Erythroblast (primary cell): ENCODE data around the gene DQX1.
"Not testable (repeated sequence)": the region's sequence is repeated elsewhere in the genome, so short reads cannot be mapped to it uniquely, and the experiment has no call there.

ENCODE experiments used
- DNase-seq, 2 experiments: peaks; one replicate each; lab custom pipeline; 2025; lab: John Stamatoyannopoulos, UW
- GATA1 ChIP-seq: IDR thresholded peaks from 2 replicates; pipeline ENCODE4 v1.6.1; 2011; ENCODE audit warnings: low read depth, mild to moderate bottlenecking, control low read depth, low read length, moderate library complexity
- POLR2A ChIP-seq: IDR thresholded peaks from 2 replicates; pipeline ENCODE4 v1.6.1; 2011; ENCODE audit warnings: mild to moderate bottlenecking, low read length

DQX1 gene

GRCh38 chr2:74472086-74472944 lies 53.7 kb downstream of the DQX1 start, which contains the start of gene MRPL53:
TSS of gene MRPL53 (minus strand) at chr2:74472680. CDS start at chr2:74472660, 20 bp downstream.
- TF ChIP-seq POLR2A (peak; percentile 99), GATA1 (no peak)
- DNase-seq = peak; percentile 96

- no peak for TF ChIP-seq GATA1
- DNase-seq = no peak
Observed at GRCh38 chr2:74471332-74472065, 54.5 kb downstream of the DQX1 start.

- not testable (repeated sequence) for DNase-seq
Observed at GRCh38 chr2:74470742-74471141, 55.3 kb downstream of the DQX1 start.
